OCI-LY7 (cell line): ENCODE results near the gene GPRIN3. TPM values are rescaled to one million over a fixed set of nuclear protein-coding genes. Genes with fewer than 3 reads are reported as not detected.

Experiments used
- BruUV-seq: library from RNA; stranded (reverse); fragments of 400-500 nt; replicated peaks from 2 replicates; lab custom pipeline; 2021; lab: Mats Ljungman, UMichigan
- CTCF ChIA-PET: fragments of 300-600 bp; sonication (Branson Sonifier 250); formaldehyde crosslinking; loops from one replicate; lab custom pipeline; 2022; ENCODE audit warnings: antibody characterized with exemption; ENCODE audit not compliant: unreplicated experiment; lab: Charles Lee
- POLR2A ChIA-PET: fragments of 300-600 bp; sonication (Branson Sonifier 250); formaldehyde crosslinking; loops from one replicate; lab custom pipeline; 2022; ENCODE audit warnings: antibody characterized with exemption; lab: Charles Lee
- DNase-seq: peaks from one replicate; pipeline ENCODE4 v3.0.0-alpha.2; 2015; ENCODE audit warnings: low spot score
- H2AFZ ChIP-seq: fragments of 200-600 bp; sonication (generic), shearing (Covaris generic); 2 replicates; pipeline ENCODE4 v1.6.1; 2014; ENCODE audit warnings: mild to moderate bottlenecking, antibody characterized with exemption, low read length, moderate library complexity
- H3K27ac ChIP-seq: fragments of 200-600 bp; sonication (generic); 2 replicates; pipeline ENCODE4 v1.5.1; 2014; ENCODE audit warnings: mixed run types, low read depth, mild to moderate bottlenecking, moderate library complexity, low read length, inconsistent platforms; ENCODE audit not compliant: poor library complexity, severe bottlenecking
- H3K36me3 ChIP-seq: fragments of 200-600 bp; sonication (generic); 2 replicates; pipeline ENCODE4 v1.6.1; 2014; ENCODE audit warnings: mild to moderate bottlenecking, antibody characterized with exemption, low read length, moderate library complexity, mixed read lengths; ENCODE audit not compliant: insufficient read depth
- H3K4me1 ChIP-seq: fragments of 200-600 bp; sonication (generic); 2 replicates; pipeline ENCODE4 v1.5.1; 2014; ENCODE audit warnings: mild to moderate bottlenecking, low read length; ENCODE audit not compliant: insufficient read depth, poor library complexity, severe bottlenecking
- H3K4me2 ChIP-seq: fragments of 200-600 bp; sonication (generic); 2 replicates; pipeline ENCODE4 v1.6.1; 2014; ENCODE audit warnings: mild to moderate bottlenecking, low read length
- H3K4me3 ChIP-seq: fragments of 200-600 bp; sonication (generic); 2 replicates; pipeline ENCODE4 v1.5.1; 2014; ENCODE audit warnings: mild to moderate bottlenecking, low read depth, low read length; ENCODE audit not compliant: poor library complexity, severe bottlenecking
- H3K79me2 ChIP-seq: fragments of 200-600 bp; sonication (generic); 2 replicates; pipeline ENCODE4 v1.6.1; 2016; ENCODE audit warnings: low read depth, mild to moderate bottlenecking, low read length, moderate library complexity, mixed read lengths; ENCODE audit not compliant: insufficient read depth
- H3K9me2 ChIP-seq: fragments of 200-600 bp; sonication (generic); 2 replicates; pipeline ENCODE4 v1.6.1; 2016; ENCODE audit warnings: mild to moderate bottlenecking, low read length, mixed read lengths; ENCODE audit not compliant: insufficient read depth
- H3K9me3 ChIP-seq: fragments of 200-600 bp; sonication (generic); 2 replicates; pipeline ENCODE4 v1.6.1; 2014; ENCODE audit warnings: mild to moderate bottlenecking, mixed run types, low read length, mixed read lengths
- H4K20me1 ChIP-seq: fragments of 200-600 bp; sonication (generic); 2 replicates; pipeline ENCODE4 v1.6.1; 2014; ENCODE audit warnings: mild to moderate bottlenecking, antibody characterized with exemption, low read length, moderate library complexity, mixed read lengths; ENCODE audit not compliant: insufficient read depth
- CTCF ChIP-seq: fragments of 200-600 bp; sonication (generic); conservative IDR thresholded peaks from 2 replicates; pipeline ENCODE4 v1.5.1; 2014; ENCODE audit warnings: mild to moderate bottlenecking, antibody characterized with exemption, low read length, moderate library complexity, mixed read lengths
- EZH2phosphoT487 ChIP-seq: fragments of 200-600 bp; sonication (generic); IDR thresholded peaks from 2 replicates; pipeline ENCODE4 v1.6.1; 2018; ENCODE audit warnings: low read depth, borderline replicate concordance, mild to moderate bottlenecking, mixed run types, antibody characterized with exemption, low read length, moderate library complexity, mixed read lengths
- intact Hi-C: fragments of 100-400 bp; cut with micrococcal nuclease; formaldehyde crosslinking; loops from one replicate; pipeline ENCODE4 v1.10.0; 2022; ENCODE audit not compliant: unreplicated experiment
- total RNA-seq, 2 experiments: library from RNA; depleted of rRNA in 1 of 2; stranded (reverse); fragments of >200 nt in 1 of 2; shearing (Covaris generic) in 1 of 2; gene quantifications; 2 replicates each; pipeline ENCODE4 v1.2.3, GENCODE V29; 2014 to 2022

GPRIN3 gene
- total RNA-seq, 2 experiments from 2014 or later = 4.6 to 9.3 TPM

- Histone ChIP-seq H3K27ac (no peak overlapping the region), H3K9me2 (no peaks in the 10 kb centered on the region), H3K36me3 (no peaks in the 10 kb centered on the region), H3K4me3 (no peak overlapping the region), H3K4me1 (no peaks in the 10 kb centered on the region), H3K9me3 (peaks cover 18% of the 10 kb centered on the region), H4K20me1 (no peaks in the 10 kb centered on the region), H2AFZ (no peak overlapping the region), H3K4me2 (no peak overlapping the region), H3K79me2 (no peaks in the 10 kb centered on the region)
- DNase-seq = no peak
- POLR2A ChIA-PET = interaction anchor here (0.6 to 1.0 kb wide), 2 partner anchors 14 to 62 kb away, joined by 4 to 5 read pairs; no protein-coding TSS in a partner anchor
- BruUV-seq = no TSS peak
- CTCF ChIA-PET = no interaction called here
- intact Hi-C loops = no loop called here
- TF ChIP-seq EZH2phosphoT487 (no peak), CTCF (no peak)
Observed at GRCh38 chr4:89344571-89344970, 37.0 kb upstream of the GPRIN3 start.

GRCh38 chr4:89338206-89338605, 30.6 kb upstream of the GPRIN3 start:
- ChIA-PET CTCF (no interaction called here), POLR2A (interaction anchor here (0.7 to 1.0 kb wide), 2 partner anchors 45 to 51 kb away, joined by 3 to 4 read pairs; no protein-coding TSS in a partner anchor)
- no peaks in the 10 kb centered on the region for H3K36me3 ChIP-seq
- H3K9me3 ChIP-seq = no peaks in the 10 kb centered on the region
- TF ChIP-seq EZH2phosphoT487 (no peak), CTCF (no peak)
- H3K4me2 ChIP-seq = no peak overlapping the region
- H3K79me2 ChIP-seq = no peaks in the 10 kb centered on the region
- no peaks in the 10 kb centered on the region for H3K4me1 ChIP-seq
- no peak overlapping the region for H2AFZ ChIP-seq
- no peaks in the 10 kb centered on the region for H4K20me1 ChIP-seq
- H3K4me3 ChIP-seq = no peak overlapping the region
- BruUV-seq = no TSS peak
- no peak for DNase-seq
- intact Hi-C loops = no loop called here
- no peaks in the 10 kb centered on the region for H3K9me2 ChIP-seq
- H3K27ac ChIP-seq = no peak overlapping the region

- intact Hi-C loops = no loop called here
- Histone ChIP-seq H3K4me3 (no peak overlapping the region), H3K4me1 (no peaks in the 10 kb centered on the region), H3K79me2 (no peaks in the 10 kb centered on the region), H3K36me3 (no peaks in the 10 kb centered on the region), H3K9me2 (no peaks in the 10 kb centered on the region), H3K4me2 (no peak overlapping the region), H4K20me1 (no peaks in the 10 kb centered on the region), H3K9me3 (no peaks in the 10 kb centered on the region), H3K27ac (no peak overlapping the region), H2AFZ (no peak overlapping the region)
- no peak for TF ChIP-seq CTCF
- TF ChIP-seq EZH2phosphoT487 = no peak
- no TSS peak for BruUV-seq
- ChIA-PET CTCF (no interaction called here), POLR2A (interaction anchor here (0.7 kb wide), 1 partner anchor 44 kb away, joined by 4 read pairs; no protein-coding TSS in a partner anchor)
- DNase-seq = no peak
Observed at GRCh38 chr4:89337681-89338080, 30.1 kb upstream of the GPRIN3 start.
